ENCODE measurements around the gene ATP8B3. TPM values are rescaled to one million over a fixed set of nuclear protein-coding genes. Genes with fewer than 3 reads are reported as not detected.

The ATP8B3 gene
- total RNA-seq, 3 donors from 2014 or later = 0.37 to 0.66 (median 0.43) TPM

DNA sequence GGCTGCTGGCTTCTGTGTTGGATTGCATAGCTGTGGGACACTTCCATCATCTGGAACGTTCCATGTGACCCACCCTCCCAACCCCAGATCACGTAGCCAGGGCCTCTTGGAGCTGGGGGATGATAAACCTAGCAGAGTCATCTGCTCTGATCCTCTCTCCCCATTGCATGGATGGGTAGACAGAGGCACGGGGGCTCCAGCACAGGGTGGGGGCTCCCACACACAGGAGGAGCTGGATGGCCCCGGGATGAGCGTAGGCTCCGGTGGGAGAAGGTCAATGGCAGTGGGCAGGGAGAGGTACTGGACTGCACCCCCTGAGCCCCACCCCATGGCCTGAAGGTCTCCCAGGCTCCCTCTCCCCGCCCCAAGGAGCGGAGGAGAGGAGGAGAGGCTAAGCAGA is 25.4 kb downstream of the ATP8B3 start:
- Mint-ChIP-seq H3K4me1 (ENCODE audit: low read depth) (peaks cover 1% of the 10 kb centered on the region), H3K4me3 (no peak overlapping the region), H3K9me3 (no peaks in the 10 kb centered on the region), H3K36me3 (ENCODE audit: insufficient read depth) (no peaks in the 10 kb centered on the region), H3K27me3 (ENCODE audit: low read depth) (peaks cover 42% of the 10 kb centered on the region)
- DNase-seq = no peak
- no peak for ATAC-seq

GRCh38 chr19:1785310-1785709 is 26.8 kb downstream of the ATP8B3 start:
- DNase-seq (no peak), ATAC-seq (no peak)
- no peak overlapping the region for H3K4me3 Mint-ChIP-seq
- peaks cover 50% of the 10 kb centered on the region for H3K27me3 Mint-ChIP-seq (ENCODE audit: low read depth)
- H3K9me3 Mint-ChIP-seq = no peaks in the 10 kb centered on the region
- no peaks in the 10 kb centered on the region for H3K36me3 Mint-ChIP-seq (ENCODE audit: insufficient read depth)
- no peaks in the 10 kb centered on the region for H3K4me1 Mint-ChIP-seq (ENCODE audit: low read depth)

DNA sequence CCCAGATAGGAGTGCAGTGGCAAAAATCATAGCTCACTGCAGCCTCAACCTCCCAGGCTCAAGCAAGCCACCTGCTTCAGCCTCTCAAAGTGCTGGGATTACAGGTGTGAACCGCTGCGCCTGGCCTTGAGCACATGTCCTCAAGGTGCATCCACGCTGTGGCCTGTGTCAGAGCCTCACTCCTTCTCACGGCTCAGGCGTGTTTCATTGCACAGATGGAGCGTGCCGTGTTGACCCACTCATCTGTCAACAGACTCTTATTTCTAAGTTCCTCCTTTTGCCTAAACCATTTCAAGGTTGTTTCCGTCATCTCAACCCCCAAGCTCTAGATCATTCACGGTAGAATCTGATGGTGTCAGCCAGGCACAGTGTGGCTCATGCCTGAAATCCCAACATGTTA is 28.2 kb downstream of the ATP8B3 start:
- no peaks in the 10 kb centered on the region for H3K36me3 Mint-ChIP-seq (ENCODE audit: insufficient read depth)

GRCh38 chr19:1783354-1783753 is 28.7 kb downstream of the ATP8B3 start:
- Mint-ChIP-seq H3K27me3 (ENCODE audit: low read depth) (peaks cover 62% of the 10 kb centered on the region), H3K9me3 (no peaks in the 10 kb centered on the region), H3K4me1 (ENCODE audit: low read depth) (no peaks in the 10 kb centered on the region), H3K4me3 (no peak overlapping the region), H3K36me3 (ENCODE audit: insufficient read depth) (no peaks in the 10 kb centered on the region)
- no peak for DNase-seq
- ATAC-seq = no peak

More for the DNA sequence above, 28.2 kb downstream of the ATP8B3 start:
- Mint-ChIP-seq H3K27me3 (ENCODE audit: low read depth) (peaks cover 62% of the 10 kb centered on the region), H3K9me3 (no peaks in the 10 kb centered on the region), H3K4me1 (ENCODE audit: low read depth) (no peaks in the 10 kb centered on the region), H3K4me3 (no peak overlapping the region)
- ATAC-seq = no peak
- no peak for DNase-seq

DNA sequence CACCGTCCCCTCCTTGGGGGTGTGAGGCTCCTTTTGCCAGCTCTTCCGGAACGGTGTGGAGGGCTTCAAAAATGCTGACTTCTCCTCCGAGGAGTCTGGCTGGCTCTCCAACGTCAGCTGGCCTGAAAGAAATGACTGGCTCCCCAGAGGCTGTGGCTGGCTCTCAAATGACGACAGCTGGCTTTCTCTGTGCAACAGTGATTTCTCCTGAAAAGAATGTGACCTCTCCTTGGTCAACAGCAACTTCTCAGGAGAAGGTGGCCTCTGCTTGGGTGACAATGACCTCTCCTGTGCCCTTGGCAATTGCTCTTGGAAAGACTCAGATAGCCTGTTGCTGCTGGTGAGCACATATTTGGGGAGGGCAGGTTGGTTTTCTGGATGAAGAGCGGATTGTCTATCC is 29.6 kb downstream of the ATP8B3 start:
- ATAC-seq (no peak), DNase-seq (no peak)
- peaks cover 62% of the 10 kb centered on the region for H3K27me3 Mint-ChIP-seq (ENCODE audit: low read depth)
- H3K9me3 Mint-ChIP-seq = no peaks in the 10 kb centered on the region
- H3K4me3 Mint-ChIP-seq = no peak overlapping the region
- H3K4me1 Mint-ChIP-seq (ENCODE audit: low read depth) = no peaks in the 10 kb centered on the region
- H3K36me3 Mint-ChIP-seq (ENCODE audit: insufficient read depth) = no peaks in the 10 kb centered on the region

GRCh38 chr19:1780272-1780958 is 31.7 kb downstream of the ATP8B3 start:
- no peaks in the 10 kb centered on the region for H3K9me3 Mint-ChIP-seq
- ATAC-seq (no peak), DNase-seq (no peak)
- no peak overlapping the region for H3K4me3 Mint-ChIP-seq
- H3K4me1 Mint-ChIP-seq (ENCODE audit: low read depth) = peaks cover 3% of the 10 kb centered on the region
- no peaks in the 10 kb centered on the region for H3K36me3 Mint-ChIP-seq (ENCODE audit: insufficient read depth)
- H3K27me3 Mint-ChIP-seq (ENCODE audit: low read depth) = peaks cover 67% of the 10 kb centered on the region

DNA sequence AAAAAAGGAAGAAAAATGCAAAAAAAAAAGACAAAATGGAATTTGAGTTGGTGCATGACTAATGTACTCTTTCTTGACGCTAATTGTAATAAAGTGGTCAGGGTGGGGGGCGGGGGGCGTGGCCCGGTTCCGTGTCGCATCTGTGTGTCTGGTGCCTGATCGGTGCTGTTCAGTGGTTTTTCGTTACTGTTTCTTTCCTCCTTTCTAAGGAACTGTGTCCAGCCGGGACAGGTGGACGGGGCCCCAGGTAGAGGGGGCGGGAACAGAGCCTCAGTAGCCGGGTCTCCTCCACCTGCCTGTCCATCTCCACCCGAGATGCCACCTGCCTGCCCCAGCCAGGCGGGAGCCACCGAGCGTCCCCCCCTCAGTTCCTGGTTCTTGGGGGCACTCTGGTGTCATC is 32.5 kb downstream of the ATP8B3 start:
- H3K4me3 Mint-ChIP-seq = no peak overlapping the region

DNA sequence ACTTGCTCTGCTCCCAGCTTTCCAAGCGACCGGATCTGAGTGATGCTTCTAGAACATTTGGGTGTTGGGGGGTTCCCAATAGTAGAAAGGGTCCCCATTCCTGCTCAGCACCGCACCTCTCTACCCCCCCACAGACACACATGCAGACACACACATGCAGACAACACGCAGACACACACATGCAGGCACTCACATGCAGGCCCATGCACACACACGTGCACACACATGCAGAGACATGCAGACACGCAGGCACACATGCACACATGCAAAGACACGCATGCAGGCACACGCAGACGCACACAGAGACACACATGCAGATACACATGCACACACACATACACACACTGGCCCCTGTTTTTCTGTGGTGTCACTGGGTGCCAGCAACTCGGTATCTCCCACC is 34.9 kb downstream of the ATP8B3 start:
- Mint-ChIP-seq H3K4me1 (ENCODE audit: low read depth) (peaks cover 3% of the 10 kb centered on the region), H3K4me3 (no peak overlapping the region), H3K27me3 (ENCODE audit: low read depth) (peaks cover 74% of the 10 kb centered on the region), H3K36me3 (ENCODE audit: insufficient read depth) (no peaks in the 10 kb centered on the region), H3K9me3 (no peaks in the 10 kb centered on the region)
- ATAC-seq (no peak), DNase-seq (no peak)

More for the DNA sequence above, 32.5 kb downstream of the ATP8B3 start:
- H3K9me3 Mint-ChIP-seq = no peaks in the 10 kb centered on the region
- peaks cover 3% of the 10 kb centered on the region for H3K4me1 Mint-ChIP-seq (ENCODE audit: low read depth)
- no peak for DNase-seq
- peaks cover 70% of the 10 kb centered on the region for H3K27me3 Mint-ChIP-seq (ENCODE audit: low read depth)
- no peaks in the 10 kb centered on the region for H3K36me3 Mint-ChIP-seq (ENCODE audit: insufficient read depth)
- no peak for ATAC-seq

DNA sequence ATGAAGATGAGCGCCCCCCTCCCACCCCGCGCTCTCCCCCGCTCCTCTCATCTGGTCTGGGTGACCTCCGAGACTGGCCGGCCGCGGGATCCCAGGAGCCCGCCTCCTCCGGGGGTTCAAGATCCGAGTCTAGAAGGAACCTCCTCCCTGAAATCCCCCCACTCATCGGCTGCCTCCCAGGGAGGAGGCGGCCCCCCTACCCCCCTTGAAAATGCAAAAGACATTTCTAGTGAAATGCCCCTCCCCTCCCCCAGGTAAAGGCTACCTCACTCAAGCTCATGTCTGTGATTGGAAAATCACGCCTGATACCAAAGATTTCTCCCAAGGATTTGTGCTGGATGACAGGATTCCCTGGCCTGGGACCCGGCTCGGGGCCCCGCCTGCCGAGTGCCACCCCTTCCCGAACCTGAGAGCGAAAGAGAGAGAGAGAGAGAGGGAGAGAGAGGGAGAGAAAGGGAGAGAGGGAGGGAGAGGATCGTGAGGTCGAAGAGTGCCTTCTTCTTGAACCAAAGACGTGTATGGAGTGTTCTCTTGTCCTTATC is 35.4 kb downstream of the ATP8B3 start:
- H3K9me3 Mint-ChIP-seq = no peaks in the 10 kb centered on the region
- ATAC-seq (no peak), DNase-seq (no peak)
- no peaks in the 10 kb centered on the region for H3K36me3 Mint-ChIP-seq (ENCODE audit: insufficient read depth)
- no peak overlapping the region for H3K4me3 Mint-ChIP-seq
- peaks cover 3% of the 10 kb centered on the region for H3K4me1 Mint-ChIP-seq (ENCODE audit: low read depth)
- H3K27me3 Mint-ChIP-seq (ENCODE audit: low read depth) = peaks cover 70% of the 10 kb centered on the region

GRCh38 chr19:1775951-1776605 is 36.0 kb downstream of the ATP8B3 start:
- Mint-ChIP-seq H3K4me1 (ENCODE audit: low read depth) (peaks cover 3% of the 10 kb centered on the region), H3K4me3 (no peak overlapping the region), H3K36me3 (ENCODE audit: insufficient read depth) (no peaks in the 10 kb centered on the region), H3K27me3 (ENCODE audit: low read depth) (peaks cover 70% of the 10 kb centered on the region), H3K9me3 (peaks cover 5% of the 10 kb centered on the region)
- no peak for DNase-seq
- ATAC-seq = no peak

GRCh38 chr19:1774989-1775772 is 36.9 kb downstream of the ATP8B3 start:
- H3K4me1 Mint-ChIP-seq (ENCODE audit: low read depth) = peaks cover 3% of the 10 kb centered on the region
- H3K27me3 Mint-ChIP-seq (ENCODE audit: low read depth) = peaks cover 70% of the 10 kb centered on the region
- no peak overlapping the region for H3K4me3 Mint-ChIP-seq
- ATAC-seq (peak in 1 of 2 donors; percentile 48), DNase-seq (no peak)
- no peaks in the 10 kb centered on the region for H3K36me3 Mint-ChIP-seq (ENCODE audit: insufficient read depth)
- H3K9me3 Mint-ChIP-seq = peaks cover 14% of the 10 kb centered on the region

- Mint-ChIP-seq H3K9me3 (peaks cover 15% of the 10 kb centered on the region), H3K4me3 (no peak overlapping the region), H3K36me3 (ENCODE audit: insufficient read depth) (no peaks in the 10 kb centered on the region), H3K4me1 (ENCODE audit: low read depth) (peaks cover 3% of the 10 kb centered on the region), H3K27me3 (ENCODE audit: low read depth) (peaks cover 71% of the 10 kb centered on the region)
- ATAC-seq (no peak), DNase-seq (no peak)
Observed at GRCh38 chr19:1773184-1773583, 38.9 kb downstream of the ATP8B3 start.

DNA sequence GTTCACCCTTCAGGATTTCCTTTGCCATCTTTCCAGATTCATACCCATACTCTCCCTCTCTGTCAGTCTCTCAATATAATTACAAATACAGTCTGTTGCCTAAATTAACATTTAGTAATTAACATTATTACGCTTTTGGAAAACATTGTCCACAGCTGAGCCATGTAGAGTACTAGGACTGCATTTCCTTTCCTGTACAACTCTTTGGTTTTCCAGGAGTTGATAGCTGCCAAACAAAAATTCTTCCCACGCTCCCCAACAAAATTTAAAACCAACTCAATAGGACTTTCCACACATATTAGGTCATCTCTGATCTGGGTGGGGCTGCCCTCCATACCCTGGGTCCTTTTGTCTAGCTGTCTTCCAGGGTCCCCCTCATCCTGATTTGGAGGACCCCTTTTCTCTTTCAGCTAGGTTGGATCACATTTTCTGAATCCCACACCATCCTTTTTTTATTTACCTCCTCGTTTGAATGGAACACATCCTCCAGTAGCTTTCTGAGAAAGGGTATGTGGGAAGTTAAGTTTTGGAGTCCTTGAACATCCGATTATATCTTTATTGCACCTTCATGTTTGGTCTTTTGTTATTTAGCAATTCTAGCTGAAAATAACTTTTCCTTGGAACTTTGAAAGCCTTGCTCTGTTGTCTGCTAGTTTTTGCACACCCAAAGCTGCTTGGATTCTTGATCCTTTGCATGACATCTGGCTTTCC is 41.1 kb downstream of the ATP8B3 start:
- H3K36me3 Mint-ChIP-seq (ENCODE audit: insufficient read depth) = no peaks in the 10 kb centered on the region
- H3K4me3 Mint-ChIP-seq = no peak overlapping the region
- peaks cover 76% of the 10 kb centered on the region for H3K27me3 Mint-ChIP-seq (ENCODE audit: low read depth)
- ATAC-seq (no peak), DNase-seq (no peak)
- H3K9me3 Mint-ChIP-seq = peaks cover 15% of the 10 kb centered on the region
- H3K4me1 Mint-ChIP-seq (ENCODE audit: low read depth) = no peaks in the 10 kb centered on the region

DNA sequence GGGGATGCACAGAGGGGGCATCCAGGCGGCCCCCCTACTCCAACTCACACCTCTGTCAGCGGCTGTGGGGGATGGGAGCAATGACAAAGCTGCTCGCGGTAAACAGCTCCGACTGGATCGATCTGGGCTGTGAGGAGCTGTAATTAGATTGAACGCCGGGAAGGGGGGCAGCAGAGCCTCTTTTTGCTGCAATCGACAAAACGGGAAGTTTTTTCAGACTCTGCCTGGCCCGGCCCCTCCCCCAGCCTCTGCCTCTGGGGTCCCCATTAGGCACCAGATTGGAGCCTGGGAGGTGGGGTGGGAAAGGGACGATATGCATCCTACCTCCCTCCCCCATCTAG is 42.5 kb downstream of the ATP8B3 start:
- peaks cover 85% of the 10 kb centered on the region for H3K27me3 Mint-ChIP-seq (ENCODE audit: low read depth)
- ATAC-seq (no peak), DNase-seq (no peak)
- no peaks in the 10 kb centered on the region for H3K4me1 Mint-ChIP-seq (ENCODE audit: low read depth)
- no peaks in the 10 kb centered on the region for H3K36me3 Mint-ChIP-seq (ENCODE audit: insufficient read depth)
- peaks cover 15% of the 10 kb centered on the region for H3K9me3 Mint-ChIP-seq
- no peak overlapping the region for H3K4me3 Mint-ChIP-seq
